ENCODE measurements around the gene LIMS1.

The LIMS1 gene

GRCh38 chr2:108614043-108614545 is 79.8 kb downstream of the LIMS1 start:
- DNase-seq, result no peak

DNA sequence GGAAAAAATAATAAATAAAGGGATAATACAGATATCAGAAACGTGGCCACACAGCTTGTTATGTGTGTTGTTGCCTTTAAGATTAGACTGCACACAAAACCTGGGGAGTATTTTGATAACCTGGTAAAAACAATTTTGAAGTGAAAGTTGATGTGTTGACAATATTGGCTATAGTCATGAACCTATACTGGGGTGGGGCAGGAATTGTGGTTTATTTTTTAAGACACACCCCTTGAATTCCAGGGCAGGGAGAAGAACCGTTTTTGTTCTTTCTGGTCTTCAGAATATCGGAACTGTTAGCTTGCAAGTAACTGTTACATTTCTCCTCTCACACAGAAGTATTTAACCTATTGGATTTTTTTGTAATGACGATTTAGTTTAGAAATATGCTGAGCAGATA is 80.4 kb downstream of the LIMS1 start:
- DNase-seq, result no peak

- DNase-seq, result no peak
Observed at GRCh38 chr2:108615480-108616090, 81.3 kb downstream of the LIMS1 start.

DNA sequence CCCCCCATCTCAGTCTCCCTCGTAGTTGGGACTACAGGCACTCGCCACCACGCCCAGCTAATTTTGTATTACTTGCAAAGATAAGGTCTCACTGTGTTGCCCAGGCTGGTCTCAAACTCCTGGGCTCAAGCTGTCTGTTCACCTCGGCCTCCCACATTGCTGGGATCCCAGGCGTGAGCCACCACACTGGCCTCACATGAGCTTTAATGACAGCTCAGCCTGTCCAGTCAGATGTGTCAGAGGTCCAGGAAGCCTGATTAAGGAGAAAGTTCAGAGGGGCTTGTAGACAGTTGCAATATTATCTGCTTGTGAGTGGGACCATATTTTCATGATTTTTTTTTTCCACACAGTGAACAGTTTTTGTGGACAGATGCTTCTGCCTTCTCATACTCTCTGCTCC is 82.0 kb downstream of the LIMS1 start:
- no peak for DNase-seq

GRCh38 chr2:108616751-108617161 is 82.5 kb downstream of the LIMS1 start:
- DNase-seq, result peak; percentile 52

GRCh38 chr2:108617617-108618016 is 83.3 kb downstream of the LIMS1 start:
- DNase-seq, result no peak

GRCh38 chr2:108619925-108620620 is 85.8 kb downstream of the LIMS1 start:
- no peak for DNase-seq

DNA sequence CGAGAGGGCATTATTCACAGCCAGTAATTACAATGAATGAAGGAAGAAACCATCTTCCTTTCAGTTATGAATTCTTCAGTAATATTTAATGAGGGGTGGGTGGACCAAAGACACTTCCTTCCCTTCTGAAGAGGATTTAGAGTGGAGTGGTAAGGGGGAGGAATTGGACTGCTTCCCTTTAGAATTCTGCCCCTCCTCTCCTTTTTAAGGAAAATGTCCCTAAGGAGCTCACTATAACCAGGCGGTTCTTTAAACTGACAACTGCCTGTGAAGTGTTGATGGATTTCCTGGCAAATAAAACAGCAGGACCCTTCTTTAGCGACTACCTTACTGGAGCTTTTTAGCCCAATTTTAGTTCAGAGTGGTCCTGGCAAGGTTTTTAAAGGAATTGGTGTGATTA is 86.4 kb downstream of the LIMS1 start:
- no peak for DNase-seq

DNA sequence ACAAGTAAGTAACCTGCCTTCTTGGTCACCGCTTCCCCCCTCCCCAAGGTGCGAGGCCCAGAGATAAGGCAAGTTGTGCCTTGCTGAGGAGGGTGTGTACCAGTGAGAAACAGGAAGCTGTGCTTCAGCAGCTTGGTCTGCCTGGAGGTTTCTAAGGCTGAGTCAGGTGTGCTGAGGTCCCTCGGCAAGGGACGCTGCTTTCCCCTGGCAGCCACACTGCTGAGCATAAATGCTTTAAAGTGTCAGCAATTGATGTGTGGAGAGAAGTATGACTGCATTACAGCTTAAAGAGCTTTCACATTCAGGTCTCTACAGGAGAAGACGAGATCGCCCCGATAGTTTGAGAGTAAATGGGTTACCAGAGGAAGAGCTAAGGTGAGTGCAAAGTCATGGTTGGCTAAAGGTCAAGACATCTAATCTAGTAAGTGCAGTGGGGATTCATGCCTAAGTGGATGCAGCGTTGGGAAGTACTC is 86.9 kb downstream of the LIMS1 start:
- DNase-seq, result no peak

DNA sequence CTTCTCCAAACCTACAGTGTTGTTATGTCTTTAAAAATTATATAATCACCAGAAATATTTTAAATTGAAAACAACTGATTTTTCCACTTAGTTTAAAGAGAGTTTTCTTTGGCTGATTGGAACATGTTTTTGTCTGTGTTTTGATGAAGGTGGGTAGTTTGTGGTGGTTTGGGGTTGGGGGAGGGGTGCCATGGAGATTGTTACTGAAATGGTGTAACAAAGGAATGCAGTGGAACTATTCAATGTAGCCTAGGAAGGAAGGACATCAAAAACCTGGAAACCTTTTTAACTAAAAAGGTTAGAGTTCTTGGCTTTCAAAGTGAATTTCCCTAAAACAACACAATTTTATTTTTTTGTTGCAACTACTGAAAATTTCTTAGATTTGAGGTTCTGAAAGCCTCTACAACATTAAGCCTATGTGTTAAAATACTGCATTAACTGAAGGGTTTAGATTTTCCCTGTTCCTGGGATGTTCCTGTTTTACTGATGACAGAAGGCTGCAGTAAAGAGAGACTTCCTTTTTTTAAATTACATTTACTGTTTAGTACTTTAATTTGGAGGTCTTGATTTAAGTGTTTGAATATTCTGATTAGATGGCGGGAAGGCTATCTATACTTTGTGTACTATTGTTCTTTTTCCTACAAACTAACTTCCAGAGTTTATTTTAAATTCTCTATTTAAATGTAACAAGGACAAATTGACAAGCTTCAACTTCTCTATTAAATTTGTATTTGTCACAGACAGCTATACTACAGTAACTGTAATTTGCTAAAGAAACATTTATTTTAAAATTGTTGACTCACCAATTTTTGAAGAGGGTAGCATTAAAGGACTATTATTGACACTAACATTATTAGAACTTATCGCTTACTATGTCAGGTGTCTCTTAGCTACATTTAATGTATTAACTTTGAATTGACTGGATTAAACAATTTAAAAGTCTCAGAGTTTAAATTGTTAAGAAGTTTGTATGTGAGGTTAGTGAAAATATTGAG is 87.7 kb downstream of the LIMS1 start:
- no peak for DNase-seq

GRCh38 chr2:108623616-108624015 is 89.3 kb downstream of the LIMS1 start:
- DNase-seq, result no peak

GRCh38 chr2:108625186-108625827 is 91.0 kb downstream of the LIMS1 start:
- no peak for DNase-seq

GRCh38 chr2:108625828-108626195 is 91.5 kb downstream of the LIMS1 start:
- DNase-seq, result no peak

- DNase-seq, result no peak
Observed at GRCh38 chr2:108626995-108627394, 92.7 kb downstream of the LIMS1 start.

DNA sequence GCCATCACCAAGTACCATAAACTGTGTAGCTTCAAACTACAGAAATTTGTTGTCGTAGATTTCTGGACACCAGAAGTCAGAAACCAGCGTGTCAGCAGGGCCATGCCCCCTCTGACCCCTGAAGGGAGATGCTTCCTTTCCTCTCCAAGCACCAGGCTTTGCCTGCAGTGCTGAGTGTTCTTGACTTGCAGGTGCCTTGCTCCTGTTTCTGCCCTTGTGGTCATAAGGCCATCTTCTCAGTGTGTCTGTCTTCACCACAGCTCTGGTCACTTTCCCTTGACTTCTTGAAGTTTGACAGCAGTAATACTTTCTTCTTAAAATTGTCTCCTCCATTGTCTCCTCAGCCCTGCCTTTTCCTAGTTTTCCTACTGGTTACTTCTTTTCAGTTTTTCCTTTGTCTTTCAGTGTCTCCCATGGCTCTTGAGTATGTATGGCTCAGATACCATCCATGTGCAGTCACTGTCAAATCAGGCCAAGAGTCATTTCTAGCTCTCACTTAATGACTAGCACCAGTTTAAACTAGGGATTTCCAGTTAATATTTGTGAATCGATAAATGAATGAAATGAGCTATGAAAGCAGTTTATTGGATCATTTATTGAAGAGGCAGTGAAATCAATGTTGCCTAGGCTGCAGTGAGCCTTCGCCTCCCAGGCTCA is 93.8 kb downstream of the LIMS1 start:
- DNase-seq, result no peak

GRCh38 chr2:108628936-108629335 is 94.7 kb downstream of the LIMS1 start:
- no peak for DNase-seq

GRCh38 chr2:108629417-108629816 is 95.1 kb downstream of the LIMS1 start:
- DNase-seq, result no peak

DNA sequence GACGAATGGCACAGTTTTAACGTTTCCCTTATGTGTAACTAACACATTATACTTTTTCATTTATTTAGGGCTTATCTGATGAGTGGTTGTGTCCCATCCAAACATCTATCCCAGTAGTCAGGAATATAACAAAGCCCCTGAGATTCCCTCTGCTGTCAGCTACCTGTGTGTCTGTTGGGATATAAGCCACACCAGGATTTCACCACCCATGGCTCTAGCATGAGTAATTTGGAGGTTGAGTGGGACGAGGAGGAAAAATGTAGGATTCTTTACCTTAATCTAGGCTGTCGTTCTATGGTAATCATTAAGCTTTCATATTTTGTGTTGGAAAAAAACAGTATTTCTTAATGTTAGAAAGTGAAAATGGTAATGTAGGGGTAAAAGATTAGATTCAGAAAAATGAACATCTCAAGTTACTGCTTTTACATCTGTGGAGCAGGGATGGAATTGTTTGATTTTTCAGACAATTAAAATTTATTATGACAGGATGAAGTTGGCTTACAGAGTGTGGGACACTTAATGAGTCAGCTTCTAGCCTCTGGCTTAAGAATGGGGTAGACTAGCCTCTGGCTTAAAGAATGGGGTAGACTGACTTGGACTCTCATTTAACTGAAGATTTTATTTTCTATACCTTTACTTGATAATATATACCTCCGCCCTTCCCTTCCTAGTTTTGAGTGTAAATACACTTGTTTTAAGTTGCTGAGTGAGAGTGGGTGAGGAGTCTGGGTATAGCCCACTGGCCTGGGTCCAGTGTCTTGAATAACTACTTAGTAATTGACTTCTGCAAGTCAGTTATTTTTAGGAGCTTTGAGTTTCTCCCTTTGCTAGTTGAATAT is 96.5 kb downstream of the LIMS1 start:
- no peak for DNase-seq

DNA sequence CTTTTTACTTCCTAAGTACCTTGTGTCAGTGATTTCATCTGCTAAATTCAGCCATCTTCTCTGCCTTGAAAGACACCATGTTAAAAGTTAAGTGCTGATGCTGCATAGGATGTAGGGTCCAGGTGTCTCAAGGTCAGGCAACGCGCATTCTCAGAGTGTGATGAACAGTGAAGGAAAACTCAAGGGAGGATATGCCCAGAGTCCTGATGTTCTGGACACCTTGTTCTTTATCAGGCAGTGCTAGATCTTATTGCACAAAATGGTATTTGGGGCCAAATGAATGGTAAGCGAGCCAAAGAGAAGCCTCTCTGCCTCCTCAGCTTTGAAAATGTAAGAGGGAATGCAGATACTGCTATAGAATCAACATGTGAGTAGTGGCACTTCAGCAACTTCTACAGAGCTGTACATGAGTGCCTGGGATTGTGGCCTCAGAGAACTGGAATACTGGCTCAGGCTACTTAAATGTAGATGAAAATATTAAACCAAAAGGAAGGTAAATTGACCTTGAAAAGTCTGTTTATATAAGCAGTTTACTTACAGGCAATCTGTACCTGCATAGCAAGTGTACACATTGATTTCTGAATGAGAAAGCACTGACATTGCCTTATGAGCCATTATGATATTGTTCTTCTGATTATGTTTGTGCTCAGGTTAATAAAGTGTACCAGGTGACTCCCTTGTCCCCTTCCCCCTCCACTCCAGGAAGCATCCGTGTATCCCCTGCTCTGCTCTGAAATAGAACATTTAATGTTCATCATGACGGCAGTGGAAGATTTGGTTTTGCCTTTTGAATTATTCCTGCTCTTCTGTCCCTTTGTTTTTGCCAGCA is 98.3 kb downstream of the LIMS1 start:
- DNase-seq, result no peak

GRCh38 chr2:108633409-108633808 is 99.1 kb downstream of the LIMS1 start:
- DNase-seq, result no peak
